ENCODE data around the gene PBX1.

PBX1 gene

DNA sequence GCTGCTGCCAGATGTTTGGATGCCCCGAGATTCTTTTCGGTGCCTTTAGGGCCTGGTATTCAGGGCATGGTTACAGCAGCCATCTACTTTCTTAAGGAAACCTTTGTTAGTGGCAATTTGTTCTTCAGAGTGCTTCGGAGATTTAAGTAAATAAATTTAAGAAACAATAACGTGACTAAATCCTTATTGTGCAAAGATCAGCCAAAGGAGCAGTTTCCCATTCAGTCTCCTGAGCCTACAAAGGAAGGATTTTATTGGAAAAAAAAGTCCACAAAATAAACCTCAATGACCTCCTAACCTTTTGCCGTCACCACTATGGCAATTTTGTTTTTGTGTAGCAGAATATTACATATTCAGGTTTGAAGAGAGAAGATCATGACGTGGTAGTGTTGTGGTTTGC is 231.1 kb downstream of the PBX1 start:
- no peak for DNase-seq

DNA sequence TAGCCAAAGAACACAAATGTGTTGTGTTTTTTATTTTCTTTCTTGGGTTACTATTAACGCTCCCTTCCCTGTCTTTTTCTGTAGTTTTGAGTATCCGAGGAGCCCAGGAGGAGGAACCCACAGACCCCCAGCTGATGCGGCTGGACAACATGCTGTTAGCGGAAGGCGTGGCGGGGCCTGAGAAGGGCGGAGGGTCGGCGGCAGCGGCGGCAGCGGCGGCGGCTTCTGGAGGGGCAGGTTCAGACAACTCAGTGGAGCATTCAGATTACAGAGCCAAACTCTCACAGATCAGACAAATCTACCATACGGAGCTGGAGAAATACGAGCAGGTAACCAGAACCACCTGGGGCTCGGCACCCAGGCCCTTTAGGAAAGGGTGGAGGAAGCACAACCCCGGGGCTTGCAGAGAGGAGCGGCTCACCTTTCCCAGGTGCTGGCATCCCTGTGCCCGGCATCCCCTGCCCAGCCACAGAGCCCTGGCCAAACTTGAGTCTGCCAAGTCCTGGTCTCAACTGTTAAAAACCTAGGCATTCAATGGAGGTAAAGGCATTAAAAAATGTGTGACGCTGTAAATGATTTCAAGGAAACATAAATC is 233.5 kb downstream of the PBX1 start:
- DNase-seq: no peak

DNA sequence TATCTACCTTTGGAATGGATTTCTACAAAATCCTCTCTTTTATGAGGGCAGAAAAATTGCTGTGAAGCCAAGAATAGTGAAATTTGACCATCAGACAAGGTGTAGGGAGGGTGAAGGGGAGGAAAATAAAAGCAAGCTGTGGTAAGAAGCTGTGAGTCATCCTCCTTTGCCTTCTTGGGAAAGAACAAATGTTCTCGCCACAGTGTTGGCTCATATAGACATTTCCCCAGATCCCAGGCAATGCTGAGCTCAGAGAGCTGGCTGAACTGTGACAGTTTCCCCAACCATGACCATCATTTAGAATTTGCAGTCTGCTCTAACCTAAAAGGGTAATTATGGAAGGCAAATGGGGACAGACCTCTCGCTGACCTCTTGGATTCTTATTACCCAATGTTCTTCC is 235.4 kb downstream of the PBX1 start:
- no peak for DNase-seq

DNA sequence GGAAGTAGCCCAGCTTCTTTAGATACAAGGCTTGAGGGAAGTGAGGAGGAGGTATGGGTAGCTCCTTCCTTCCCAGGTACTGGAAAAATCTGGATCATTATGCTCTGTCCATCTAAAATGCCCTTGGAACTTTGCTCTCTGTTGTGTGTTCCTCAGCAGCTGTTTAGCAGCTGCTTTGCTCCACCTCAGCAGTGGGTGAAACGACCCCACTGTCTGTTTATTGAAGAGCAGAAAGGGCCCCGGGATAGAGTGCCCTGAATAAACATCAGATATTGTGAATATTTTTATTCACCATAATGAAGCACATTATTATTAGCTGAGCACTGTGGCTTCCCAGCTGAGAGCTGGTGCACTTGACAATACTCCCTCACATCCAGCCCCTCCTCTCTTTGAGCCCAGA is 237.9 kb downstream of the PBX1 start:
- no peak for DNase-seq

DNA sequence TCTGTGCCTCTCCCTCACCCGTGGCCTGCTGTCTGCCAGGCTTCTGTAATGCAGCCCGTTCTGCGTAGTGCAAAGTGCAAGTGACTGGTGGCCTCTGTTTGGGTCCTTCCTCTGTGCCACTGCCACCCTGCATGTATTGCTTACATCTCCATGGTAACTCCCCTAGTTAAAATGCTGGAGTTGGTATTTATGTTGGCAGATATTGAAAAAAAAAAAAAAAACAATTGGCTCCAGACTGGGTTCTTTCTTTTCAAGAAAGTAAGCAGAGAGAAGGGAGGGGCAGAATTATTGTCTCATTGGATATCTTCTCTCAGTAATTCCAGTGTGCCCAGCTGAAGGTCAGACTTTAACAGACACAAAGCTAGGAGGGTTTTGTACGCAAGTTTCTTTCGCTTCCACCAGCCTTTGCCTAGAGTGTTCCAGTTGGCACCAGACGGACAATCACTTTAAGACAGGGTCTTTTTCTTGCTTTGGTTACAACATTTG is 242.3 kb downstream of the PBX1 start:
- DNase-seq: no peak

DNA sequence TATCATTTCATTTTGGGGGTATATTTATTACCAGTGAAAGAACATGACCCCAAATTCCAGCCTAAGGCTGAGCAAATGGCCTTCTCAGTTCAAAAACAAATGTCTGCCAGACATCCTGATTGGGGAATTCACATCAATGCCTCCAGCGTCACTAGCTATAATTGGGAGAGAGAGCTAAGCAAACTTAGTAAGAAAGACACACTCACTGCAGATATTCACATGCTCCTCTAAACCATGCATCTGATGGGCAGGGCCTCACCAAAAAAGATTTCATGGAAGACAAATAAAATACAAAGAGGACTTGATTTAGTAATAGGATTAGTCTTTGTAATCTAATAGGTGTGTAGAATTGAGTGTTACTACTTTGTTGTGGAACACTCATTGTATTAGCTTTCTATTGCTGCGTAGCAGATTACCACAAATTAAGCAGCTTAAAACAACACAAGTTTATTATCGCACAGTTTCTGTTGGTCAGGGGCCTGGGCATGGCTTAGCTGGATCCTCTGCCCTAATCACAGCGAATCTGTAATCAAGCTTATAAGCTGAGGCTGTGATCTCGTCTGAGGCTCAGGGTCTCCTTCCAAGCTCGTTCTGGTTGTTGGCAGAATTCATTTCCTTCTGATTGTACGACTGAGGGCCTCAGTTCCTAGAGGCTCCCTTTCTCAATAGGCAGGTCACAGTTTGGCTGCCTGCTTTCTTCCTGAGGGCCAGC is 243.0 kb downstream of the PBX1 start:
- DNase-seq: no peak

DNA sequence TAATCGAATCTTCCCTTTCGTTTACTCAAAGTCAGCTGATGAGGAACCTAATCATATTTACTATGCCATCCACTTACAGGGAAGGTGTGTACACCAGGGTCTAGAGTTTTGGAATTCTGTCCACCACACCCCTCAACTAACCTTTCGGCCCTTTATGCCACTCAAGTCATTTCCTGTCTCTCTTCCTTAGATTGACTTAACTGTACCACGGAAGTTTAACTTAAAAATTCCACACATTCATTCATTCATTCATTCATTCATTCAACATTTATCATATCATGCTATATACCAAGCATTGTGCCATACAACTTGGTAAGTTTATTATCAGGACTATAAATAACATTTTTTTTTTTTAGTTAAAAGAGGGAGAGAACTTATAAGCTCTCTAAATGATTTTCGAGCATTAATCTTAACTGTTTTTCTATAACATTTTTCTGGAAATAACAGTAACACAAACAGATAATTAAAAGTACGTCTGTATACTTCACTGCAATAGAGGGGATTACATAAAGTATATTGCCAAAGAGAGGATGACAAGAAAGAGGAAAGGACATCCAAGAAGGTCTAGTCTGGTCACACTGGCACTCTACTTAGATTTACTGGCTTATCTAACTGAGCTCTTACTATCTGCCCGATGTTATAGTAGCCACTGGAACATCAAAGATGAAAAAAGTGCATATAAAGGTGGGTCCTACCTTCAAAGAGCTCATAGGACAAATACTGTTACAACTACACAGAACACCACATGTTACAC is 243.7 kb downstream of the PBX1 start:
- DNase-seq: no peak

DNA sequence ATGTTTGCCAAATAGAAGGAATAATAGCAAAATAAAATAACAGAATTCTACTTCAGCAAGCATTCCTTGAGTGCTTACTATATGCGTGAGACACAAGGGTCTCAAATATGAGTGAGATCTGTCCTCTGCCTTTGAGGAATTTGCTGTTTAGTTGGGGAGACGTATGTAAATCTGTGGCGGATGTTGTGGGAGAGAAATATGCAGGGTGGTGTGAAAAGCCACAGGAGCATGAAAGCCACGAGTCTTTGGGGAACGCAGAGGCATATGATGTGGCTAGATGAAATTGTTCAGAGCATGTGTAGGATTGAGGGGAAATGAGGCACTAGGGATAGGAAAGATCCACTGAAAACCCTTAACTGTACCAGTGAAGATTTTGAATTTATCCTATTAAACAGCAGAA is 244.4 kb downstream of the PBX1 start:
- no peak for DNase-seq

DNA sequence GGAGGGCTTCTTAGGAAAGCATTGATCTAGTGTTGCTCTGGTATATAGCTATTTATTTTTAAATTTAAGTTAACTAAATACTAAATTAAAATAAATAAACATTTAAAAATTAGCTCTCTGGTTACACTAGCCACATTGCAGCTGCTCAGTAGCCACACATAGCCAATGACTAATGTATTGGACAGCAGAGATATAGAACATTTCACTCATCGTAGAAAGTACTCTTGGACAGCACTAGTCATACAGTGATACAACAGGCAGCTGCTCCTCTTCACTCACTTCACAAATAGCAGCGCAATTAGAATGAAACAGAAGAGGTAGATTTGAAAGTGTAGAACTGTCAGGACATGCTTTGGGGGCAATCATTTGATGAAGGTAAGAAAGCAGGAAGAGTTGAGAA is 245.4 kb downstream of the PBX1 start:
- DNase-seq: no peak

DNA sequence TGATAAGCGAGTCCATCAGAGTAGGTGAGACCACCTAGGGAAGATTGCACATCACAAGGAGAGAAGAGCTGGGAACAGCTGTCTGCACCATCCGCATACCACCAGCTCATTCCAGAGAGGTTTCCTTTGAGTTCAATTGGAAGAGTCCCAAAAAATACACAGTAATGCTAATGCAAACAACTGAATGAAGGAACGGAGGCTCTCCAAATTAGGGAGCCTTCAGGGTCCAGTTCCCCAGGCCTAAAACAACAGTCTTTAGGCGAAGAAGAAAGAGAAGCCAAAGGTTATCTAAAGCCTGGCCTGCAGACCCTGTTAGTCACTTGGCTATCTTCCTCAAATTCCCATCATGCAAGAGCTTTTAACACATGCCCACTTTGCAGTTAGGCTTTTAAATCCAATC is 246.4 kb downstream of the PBX1 start:
- DNase-seq: no peak

DNA sequence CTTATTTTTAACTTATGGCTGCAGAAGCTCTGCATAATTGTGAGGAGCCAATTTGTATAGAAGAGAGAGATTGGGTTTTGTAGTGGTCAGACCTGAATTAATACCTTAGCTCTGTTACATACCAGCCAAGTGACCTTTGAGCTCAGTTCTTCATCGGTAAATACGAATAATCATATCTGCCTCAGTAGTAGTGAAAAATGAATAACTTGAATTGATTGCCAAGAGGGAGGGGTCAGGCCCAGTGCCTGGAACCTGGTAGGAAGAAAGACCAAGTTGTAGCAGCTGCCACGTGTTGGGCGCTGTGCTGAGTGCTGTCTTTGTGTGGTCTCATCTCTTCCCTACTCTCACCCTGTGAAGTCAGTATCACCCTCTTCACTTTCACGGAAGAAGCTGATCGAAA is 247.5 kb downstream of the PBX1 start:
- DNase-seq: no peak

DNA sequence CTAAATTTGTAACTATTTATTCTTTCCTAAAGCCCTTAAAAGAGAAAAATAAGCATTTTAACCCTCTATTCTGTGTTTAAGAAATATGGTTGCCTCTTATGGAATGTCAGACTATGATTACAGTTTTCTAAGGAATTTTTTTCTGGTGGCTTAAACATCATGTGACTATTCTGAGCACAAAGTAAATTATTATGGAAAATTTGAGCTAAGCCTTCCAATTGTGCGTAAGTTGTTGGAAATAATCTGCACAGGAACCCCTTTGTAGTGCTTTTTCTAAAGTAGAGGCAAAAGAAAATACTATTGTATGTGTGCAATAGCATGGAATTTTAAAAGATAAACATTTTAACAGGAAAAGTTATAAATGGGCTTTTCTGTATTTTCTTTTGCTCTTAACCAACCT is 254.8 kb downstream of the PBX1 start:
- DNase-seq: no peak

DNA sequence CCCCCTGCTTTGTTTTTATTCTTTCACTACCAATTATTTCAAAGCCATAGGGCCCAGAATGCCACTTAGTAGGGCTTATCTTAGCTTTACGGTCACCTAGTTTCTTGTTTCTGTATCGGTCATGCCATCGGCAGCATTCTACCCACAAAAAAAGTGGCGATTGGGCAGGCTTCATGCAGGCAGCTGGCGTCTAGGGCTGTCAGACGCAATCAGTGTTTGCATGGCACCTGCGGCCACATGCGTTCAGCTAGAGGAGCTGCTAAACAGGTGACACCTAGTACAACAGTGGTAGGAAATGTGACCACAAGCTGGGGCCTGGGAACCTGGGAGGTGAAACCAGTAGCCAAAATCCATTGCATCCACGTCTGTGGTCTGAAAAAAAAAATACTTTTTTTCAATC is 262.7 kb downstream of the PBX1 start:
- DNase-seq: no peak

DNA sequence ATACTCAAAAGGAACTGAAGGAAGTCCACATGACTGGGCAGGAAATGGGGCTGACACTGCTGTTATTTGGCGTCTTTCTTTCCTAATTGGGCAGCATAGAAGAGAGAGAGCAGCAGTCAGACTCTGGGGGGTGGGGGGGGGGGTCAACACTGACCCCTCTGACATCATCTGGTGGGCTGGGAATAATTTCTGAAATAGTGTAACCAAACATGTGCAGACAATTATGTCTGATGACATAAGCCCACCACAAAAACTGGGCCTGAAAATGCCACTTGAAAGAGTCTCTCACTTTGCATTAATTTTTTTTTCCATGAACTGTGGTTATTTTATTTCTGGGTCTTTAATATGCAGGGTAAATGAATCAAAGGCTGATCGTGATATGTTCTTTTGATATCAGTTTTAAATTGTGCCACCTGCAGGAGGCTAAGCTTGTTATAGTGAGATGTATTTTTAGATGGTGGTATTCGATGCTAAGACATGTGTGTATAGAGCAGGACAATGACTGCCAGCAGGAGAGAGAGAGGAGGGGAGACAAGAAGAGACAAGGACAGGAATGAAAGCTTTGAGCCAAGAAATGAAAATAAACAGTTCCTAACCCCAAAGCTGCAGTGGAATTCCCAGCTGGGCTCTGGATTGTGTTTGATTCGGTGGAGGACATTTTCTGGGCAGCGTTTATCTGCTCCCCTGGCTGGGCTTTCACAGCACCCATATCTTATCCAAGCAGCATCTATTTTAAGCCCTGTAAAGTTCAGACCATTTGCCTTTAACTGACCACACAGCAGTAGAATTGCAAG is 264.7 kb downstream of the PBX1 start:
- no peak for DNase-seq

DNA sequence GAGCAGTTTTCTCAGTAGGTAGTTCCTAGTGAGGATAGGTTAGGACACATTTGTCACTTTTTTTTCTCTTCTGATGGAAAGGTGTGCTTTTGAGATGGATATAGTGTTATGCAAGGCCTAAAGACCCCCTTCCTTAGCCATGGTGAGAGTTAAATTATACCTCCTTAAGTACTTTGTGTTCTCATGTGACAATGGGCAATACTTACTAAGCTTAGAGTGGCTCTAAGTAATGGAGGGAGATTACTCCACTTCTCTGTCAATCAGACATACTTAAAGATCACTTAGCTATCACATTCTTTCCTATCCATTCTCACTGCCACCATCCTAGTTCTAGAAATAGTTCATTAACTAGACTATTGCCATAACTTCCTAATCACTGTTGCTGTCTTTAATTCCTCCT is 265.6 kb downstream of the PBX1 start:
- DNase-seq: no peak

DNA sequence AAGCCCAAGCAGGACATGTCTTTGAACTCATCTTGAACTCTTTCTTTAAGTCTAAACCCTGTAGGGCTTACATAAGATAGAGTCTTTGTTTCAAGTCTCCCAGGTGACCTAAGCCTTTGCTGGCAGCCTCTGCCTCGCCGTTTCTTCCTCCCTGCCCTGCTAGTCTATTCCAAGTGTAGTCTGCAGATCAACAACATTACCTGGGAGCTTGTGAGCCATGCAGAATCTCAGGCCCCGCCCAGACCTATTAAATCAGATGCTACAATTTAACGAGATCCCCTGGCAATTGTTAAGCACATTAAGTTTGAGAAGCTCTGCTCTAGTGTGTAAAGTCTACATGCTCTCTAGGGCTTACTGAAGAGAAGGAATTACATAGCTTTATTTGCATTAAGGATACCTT is 271.6 kb downstream of the PBX1 start:
- no peak for DNase-seq

DNA sequence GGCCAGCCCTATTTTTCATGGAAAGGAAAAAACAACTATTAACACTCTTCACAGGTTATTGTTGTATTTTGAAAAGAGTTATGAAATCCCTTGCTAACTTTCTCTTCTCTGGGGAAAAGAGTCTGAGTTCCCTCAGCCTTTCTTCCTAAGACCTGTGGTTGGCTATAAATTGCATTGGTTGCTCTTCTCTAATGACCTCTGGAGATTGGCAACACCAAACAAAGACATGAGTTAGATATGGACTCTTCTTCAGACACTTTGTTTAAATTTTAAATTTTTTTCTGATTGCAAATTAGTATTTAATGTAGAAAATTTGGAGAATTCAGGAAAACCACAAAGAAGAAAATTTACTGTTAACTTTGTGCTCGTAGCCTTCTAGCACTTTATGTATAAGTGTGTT is 275.7 kb downstream of the PBX1 start:
- no peak for DNase-seq

DNA sequence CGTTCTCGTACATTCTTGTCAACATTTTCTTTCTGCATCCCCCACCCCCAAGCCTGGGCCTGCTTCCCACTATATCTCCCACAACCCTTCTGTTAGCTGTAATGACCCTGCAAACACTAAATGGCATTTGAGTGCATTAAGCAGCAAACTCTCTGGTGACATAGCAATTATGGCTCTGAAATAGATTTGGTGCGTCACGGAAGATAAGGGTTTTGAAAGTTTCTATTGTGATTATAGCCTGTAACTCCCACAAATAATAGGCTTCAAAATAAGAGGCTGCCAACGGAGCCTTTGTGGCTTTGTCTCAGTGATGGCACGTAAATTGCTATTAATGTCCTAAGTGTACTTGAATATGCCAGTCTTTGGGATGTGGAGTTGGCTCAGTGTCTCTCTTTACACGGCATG is 277.6 kb downstream of the PBX1 start:
- no peak for DNase-seq

DNA sequence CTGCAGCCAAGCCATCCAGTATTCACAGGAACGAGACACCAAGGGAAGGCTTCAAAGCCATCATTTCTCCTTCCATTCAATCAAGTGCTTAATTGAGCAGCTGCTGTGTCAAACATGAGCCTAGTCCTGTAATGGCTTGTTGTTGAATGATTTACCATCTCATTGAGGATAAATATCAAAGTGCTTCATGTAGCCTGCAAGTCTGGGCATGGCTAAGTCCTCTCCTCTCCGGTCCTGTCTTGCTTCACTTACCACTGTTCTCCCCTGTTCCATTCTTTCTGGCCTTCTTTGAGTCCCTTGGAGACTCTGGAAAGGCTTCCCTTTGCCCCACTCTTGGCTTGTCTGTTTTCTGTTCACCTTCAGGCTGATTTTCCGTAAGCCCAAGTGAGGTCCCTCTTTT is 279.8 kb downstream of the PBX1 start:
- no peak for DNase-seq

DNA sequence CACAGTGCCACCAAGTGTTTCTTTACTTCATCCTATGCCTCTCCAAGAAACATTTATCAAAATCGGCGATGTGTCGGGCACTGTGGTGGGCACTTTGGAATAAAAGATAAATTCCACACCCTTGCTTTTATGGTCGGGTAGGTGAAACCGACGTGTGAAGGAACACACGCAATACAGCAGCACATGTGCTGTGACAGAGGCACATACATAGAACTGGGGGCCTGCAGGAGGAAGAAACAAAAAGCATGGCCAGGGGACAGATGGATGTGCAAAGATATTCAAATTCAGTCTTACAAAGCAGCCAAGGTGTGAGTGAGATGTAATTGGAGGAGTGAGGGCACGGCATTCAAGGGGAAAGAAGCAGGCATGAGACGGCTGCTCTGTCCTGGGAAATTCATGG is 282.0 kb downstream of the PBX1 start:
- DNase-seq: no peak

DNA sequence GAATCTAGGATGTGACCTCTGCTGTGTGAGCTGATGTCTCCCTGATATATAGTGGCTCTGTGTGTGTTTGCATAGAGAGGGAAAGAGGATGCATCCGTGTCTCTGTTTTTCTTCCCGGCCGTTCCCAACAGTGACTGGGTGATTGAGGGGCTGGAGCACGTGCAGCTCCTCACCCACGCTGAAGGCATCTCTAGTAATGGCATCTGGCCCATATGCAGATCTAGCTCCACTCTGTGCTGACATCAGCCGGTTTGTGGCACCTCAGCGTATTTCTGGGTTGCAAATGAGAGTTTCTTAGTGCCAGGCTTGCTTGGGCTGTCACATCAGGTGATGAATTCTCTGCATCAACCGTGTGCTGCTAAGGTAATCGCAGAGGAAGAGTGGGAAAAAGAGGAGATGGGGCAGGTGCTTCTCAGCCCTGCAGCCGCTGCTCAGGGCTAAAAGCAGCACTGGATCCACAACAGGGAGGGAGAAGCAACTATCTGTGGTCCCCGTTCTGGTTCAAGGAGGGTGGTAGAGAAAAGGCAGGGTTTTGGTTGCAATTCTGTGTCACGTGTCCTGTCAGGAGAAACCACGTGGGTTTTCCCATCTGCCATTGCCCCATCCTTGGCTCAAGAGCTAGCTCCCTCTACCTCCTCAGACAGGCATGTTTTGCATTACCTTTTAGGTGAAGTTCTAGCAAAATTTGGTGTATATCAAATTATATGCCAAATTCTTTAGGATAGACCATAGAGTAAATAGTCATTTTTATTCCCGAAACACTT is 282.9 kb downstream of the PBX1 start:
- DNase-seq: no peak

DNA sequence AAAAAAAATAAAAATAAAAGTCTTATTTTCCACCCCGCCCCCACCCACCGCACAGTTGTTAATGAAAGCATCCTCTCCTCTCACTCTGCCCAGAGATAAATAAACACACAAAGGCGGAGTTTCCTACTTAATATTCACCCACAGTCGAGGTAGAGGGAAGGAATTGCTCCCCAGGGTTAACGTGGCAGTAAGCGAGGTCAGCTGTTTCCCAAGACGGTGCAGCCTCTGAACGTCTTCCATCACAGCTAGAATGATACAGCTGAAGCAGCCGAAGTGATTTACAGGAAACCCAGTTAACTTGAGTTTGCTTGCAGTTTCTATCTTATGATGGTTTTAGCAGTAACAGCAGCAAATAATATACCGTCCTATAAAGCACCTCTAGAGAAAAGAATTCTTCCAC is 283.9 kb downstream of the PBX1 start:
- no peak for DNase-seq

Data from CD4-positive, alpha-beta T cell treated with Interleukin-10 for 1 hour (primary cell).